Type B pancreatic cell (in vitro differentiated cells): ENCODE measurements around the gene MUC5B. TPM values are rescaled to one million over a fixed set of nuclear protein-coding genes. Genes with fewer than 3 reads are reported as not detected.
A peak's percentile ranks its signal among the peaks of the same experiment; 100 is the strongest.

Experiments
- DNase-seq: peaks from one replicate; pipeline ENCODE4 v3.0.0; 2021; ENCODE audit warnings: mixed read lengths; ENCODE audit not compliant: unreplicated experiment; ENCODE audit errors: extremely low spot score
- H3K27ac Mint-ChIP-seq: 2 replicates; pipeline ENCODE4 v1.8.0; 2021; ENCODE audit warnings: mild to moderate bottlenecking, mixed read lengths
- H3K27me3 Mint-ChIP-seq: 2 replicates; pipeline ENCODE4 v1.8.0; 2021; ENCODE audit warnings: mixed read lengths
- H3K36me3 Mint-ChIP-seq: 2 replicates; pipeline ENCODE4 v1.8.0; 2021; ENCODE audit warnings: mixed read lengths
- H3K4me1 Mint-ChIP-seq: one replicate; pipeline ENCODE4 v1.8.0; 2021; ENCODE audit warnings: mixed read lengths; ENCODE audit not compliant: unreplicated experiment
- H3K4me3 Mint-ChIP-seq: 2 replicates; pipeline ENCODE4 v1.8.0; 2021; ENCODE audit warnings: mild to moderate bottlenecking, mixed read lengths
- H3K9me3 Mint-ChIP-seq: 2 replicates; pipeline ENCODE4 v1.8.0; 2021; ENCODE audit warnings: mixed read lengths
- total RNA-seq: library from RNA; stranded (reverse); gene quantifications from 2 replicates; pipeline ENCODE4 v1.2.1, GENCODE V29; 2021; ENCODE audit warnings: low replicate concordance
- TF ChIP-seq, protein P1 (sequence below): fragments of 200-600 bp; sonication (generic); conservative IDR thresholded peaks from 2 replicates; pipeline ENCODE4 v1.5.0; 2021; ENCODE audit warnings: antibody characterized with exemption, mild to moderate bottlenecking

The MUC5B gene
- total RNA-seq, 1 donor from 2014 or later, result 2.0 TPM

GRCh38 chr11:1219446-1219833 is 3.4 kb upstream of the MUC5B start:
- DNase-seq, result no peak
- no peak overlapping the region for H3K4me3 Mint-ChIP-seq
- H3K9me3 Mint-ChIP-seq, result no peaks in the 10 kb centered on the region

DNA sequence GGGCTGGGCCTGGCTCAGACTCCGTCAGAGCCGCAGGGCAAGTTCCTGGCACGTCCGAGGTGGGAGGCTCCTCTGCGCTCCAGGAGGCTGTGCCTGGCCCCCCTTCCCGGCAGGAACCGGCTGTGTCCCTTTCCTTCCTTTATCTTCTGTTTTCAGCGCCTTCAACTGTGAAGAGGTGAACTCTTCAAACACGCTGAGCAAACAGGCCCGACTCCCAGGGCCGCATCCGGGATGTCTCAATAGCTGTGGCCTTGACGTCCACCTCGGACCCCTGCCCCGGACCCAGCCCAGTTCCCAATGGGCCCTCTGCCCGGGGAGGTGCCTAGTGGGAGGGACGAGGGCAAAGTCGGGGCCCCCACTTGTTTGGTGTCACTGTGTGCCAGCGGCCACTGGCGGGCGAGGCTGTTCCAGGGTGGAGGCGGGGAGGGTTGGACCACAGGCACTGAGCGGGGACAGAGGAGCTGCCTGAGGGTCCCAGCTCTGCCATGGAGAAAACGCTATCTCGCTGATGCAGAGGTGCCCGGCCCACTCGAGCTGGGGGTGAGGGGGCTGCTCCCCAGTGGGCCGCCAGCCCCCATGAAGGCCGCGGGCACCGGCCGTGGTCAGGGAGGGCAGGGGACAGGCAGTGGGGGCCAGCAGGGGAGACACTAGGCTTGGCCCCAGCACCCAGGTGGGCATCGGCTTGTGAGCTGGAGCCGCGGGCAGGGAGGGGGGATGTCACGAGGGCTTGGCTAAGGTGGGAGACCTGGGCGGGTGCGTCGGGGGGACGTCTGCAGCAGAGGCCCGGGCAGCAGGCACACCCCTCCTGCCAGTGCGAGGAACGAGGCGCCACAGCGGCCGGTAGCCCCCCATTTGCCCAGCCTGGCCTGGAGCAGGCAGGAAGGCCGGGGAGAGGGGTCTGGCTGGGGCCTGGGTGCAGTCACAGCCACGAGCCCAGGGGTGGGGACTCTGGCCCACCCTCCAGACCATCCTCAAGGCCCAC is 2.7 kb upstream of the MUC5B start:
- H3K27ac Mint-ChIP-seq, result no peak overlapping the region

More at GRCh38 chr11:1219446-1219833, 3.4 kb upstream of the MUC5B start:
- TF ChIP-seq, protein P1, sequence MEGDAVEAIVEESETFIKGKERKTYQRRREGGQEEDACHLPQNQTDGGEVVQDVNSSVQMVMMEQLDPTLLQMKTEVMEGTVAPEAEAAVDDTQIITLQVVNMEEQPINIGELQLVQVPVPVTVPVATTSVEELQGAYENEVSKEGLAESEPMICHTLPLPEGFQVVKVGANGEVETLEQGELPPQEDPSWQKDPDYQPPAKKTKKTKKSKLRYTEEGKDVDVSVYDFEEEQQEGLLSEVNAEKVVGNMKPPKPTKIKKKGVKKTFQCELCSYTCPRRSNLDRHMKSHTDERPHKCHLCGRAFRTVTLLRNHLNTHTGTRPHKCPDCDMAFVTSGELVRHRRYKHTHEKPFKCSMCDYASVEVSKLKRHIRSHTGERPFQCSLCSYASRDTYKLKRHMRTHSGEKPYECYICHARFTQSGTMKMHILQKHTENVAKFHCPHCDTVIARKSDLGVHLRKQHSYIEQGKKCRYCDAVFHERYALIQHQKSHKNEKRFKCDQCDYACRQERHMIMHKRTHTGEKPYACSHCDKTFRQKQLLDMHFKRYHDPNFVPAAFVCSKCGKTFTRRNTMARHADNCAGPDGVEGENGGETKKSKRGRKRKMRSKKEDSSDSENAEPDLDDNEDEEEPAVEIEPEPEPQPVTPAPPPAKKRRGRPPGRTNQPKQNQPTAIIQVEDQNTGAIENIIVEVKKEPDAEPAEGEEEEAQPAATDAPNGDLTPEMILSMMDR, result no peak
- no peaks in the 10 kb centered on the region for H3K4me1 Mint-ChIP-seq
- no peak overlapping the region for H3K27ac Mint-ChIP-seq
- H3K27me3 Mint-ChIP-seq, result peaks cover 23% of the 10 kb centered on the region
- no peaks in the 10 kb centered on the region for H3K36me3 Mint-ChIP-seq

DNA sequence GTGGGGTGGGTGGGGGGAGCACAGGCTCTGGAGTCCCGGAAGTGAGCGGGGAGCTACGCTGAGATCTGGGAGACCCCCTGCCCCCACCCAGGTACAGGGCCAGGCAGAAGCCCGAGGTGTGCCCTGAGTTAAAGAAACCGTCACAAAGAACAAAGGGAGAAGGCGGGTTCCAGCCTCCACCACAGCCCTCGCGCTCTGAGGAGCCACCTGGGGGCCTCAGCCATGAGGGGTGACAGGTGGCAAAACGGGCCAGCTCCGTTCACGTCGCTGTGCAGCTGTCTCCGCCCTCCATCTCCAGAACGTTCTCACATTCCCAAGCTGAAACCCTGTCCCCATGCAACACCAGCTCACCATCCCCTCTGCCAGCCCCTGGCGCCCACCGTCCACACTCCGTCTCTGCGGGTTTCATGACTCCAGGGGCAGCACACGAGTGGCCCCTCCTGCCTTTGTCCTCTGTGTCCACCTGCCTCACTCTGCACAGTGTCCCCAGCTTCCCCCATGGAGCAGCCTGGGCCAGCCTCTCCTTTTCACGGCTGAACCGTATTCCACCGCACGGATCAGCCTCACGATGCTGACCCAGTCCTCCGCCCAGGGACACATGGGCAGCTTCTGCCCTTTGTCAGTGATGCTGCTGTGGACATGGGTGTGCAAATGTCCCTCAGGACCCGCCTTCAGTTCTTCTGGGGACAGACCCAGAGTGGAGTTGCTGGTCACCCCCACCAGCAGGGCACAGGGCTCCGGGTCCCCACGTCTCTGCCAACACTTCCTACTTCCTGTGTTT is 1.7 kb upstream of the MUC5B start:
- H3K4me3 Mint-ChIP-seq, result no peak overlapping the region
- no peaks in the 10 kb centered on the region for H3K36me3 Mint-ChIP-seq
- TF ChIP-seq, protein P1, result no peak
- H3K9me3 Mint-ChIP-seq, result no peaks in the 10 kb centered on the region
- DNase-seq, result no peak
- H3K27ac Mint-ChIP-seq, result no peak overlapping the region
- peaks cover 13% of the 10 kb centered on the region for H3K27me3 Mint-ChIP-seq
- no peaks in the 10 kb centered on the region for H3K4me1 Mint-ChIP-seq

More for the DNA sequence above, 2.7 kb upstream of the MUC5B start:
- TF ChIP-seq, protein P1, result no peak
- Mint-ChIP-seq H3K36me3 (no peaks in the 10 kb centered on the region), H3K9me3 (no peaks in the 10 kb centered on the region), H3K27me3 (peaks cover 19% of the 10 kb centered on the region), H3K4me3 (no peak overlapping the region), H3K4me1 (no peaks in the 10 kb centered on the region)
- no peak for DNase-seq

- peaks cover 7% of the 10 kb centered on the region for H3K27me3 Mint-ChIP-seq
- no peaks in the 10 kb centered on the region for H3K4me1 Mint-ChIP-seq
- TF ChIP-seq, protein P1, result no peak
- no peak overlapping the region for H3K27ac Mint-ChIP-seq
- DNase-seq, result peak; percentile 63
- H3K4me3 Mint-ChIP-seq, result no peak overlapping the region
- no peaks in the 10 kb centered on the region for H3K9me3 Mint-ChIP-seq
- no peaks in the 10 kb centered on the region for H3K36me3 Mint-ChIP-seq
Measured at GRCh38 chr11:1221848-1222311, 986 bp upstream of the MUC5B start.

- Mint-ChIP-seq H3K4me3 (no peak overlapping the region), H3K36me3 (no peaks in the 10 kb centered on the region), H3K27me3 (peaks cover 3% of the 10 kb centered on the region), H3K27ac (no peak overlapping the region), H3K9me3 (no peaks in the 10 kb centered on the region), H3K4me1 (no peaks in the 10 kb centered on the region)
- DNase-seq, result peak; percentile 68
- TF ChIP-seq, protein P1, result no peak
Measured at GRCh38 chr11:1223346-1224110, 662 bp downstream of the MUC5B start.
